H1 (cell line): ENCODE measurements around the gene VPS18. TPM values are rescaled to one million over a fixed set of nuclear protein-coding genes. Genes with fewer than 3 reads are reported as not detected.

Experiments
- CTCF ChIA-PET: fragments of 300-600 bp; sonication (Branson Sonifier 250); formaldehyde crosslinking; loops from one replicate; lab custom pipeline; 2021; ENCODE audit not compliant: partially characterized antibody; lab: Charles Lee
- POLR2A ChIA-PET: fragments of 300-600 bp; sonication (Branson Sonifier 250); formaldehyde crosslinking; loops from one replicate; lab custom pipeline; 2021; ENCODE audit warnings: inconsistent platforms; ENCODE audit not compliant: partially characterized antibody; lab: Charles Lee
- DNase-seq, 2 experiments: peaks; one replicate each; pipeline versions ENCODE4 v3.0.0 to v3.0.0-alpha.2; 2010 to 2022; ENCODE audit warnings: low spot score in 2 of 2, low read depth in 1 of 2, mixed read lengths in 1 of 2
- FAIRE-seq: peaks from 2 replicates; lab custom pipeline; 2011; peaks lifted over from hg19 to GRCh38; lab: Jason Lieb, UNC
- H2AFZ ChIP-seq: 2 replicates; pipeline ENCODE4 v1.8.1; 2012; ENCODE audit warnings: low read length, inconsistent platforms
- H2AK5ac ChIP-seq: 2 replicates; pipeline ENCODE4 v1.6.1; 2013; ENCODE audit warnings: low read depth, low read length
- H2BK120ac ChIP-seq: replicated peaks from 2 replicates; pipeline ENCODE3; 2013; ENCODE audit warnings: low read depth, low read length, inconsistent platforms
- H2BK12ac ChIP-seq: 2 replicates; pipeline ENCODE4 v1.6.1; 2013; ENCODE audit warnings: low read depth, low read length
- H2BK15ac ChIP-seq: 2 replicates; pipeline ENCODE4 v1.6.1; 2013; ENCODE audit warnings: low read length
- H2BK20ac ChIP-seq: 2 replicates; pipeline ENCODE4 v1.6.1; 2013; ENCODE audit warnings: low read length
- H2BK5ac ChIP-seq: 2 replicates; pipeline ENCODE4 v1.6.1; 2013; ENCODE audit warnings: low read depth, low read length
- H3K14ac ChIP-seq: 2 replicates; pipeline ENCODE4 v1.6.1; 2013; ENCODE audit warnings: inconsistent platforms; ENCODE audit not compliant: insufficient read length
- H3K18ac ChIP-seq: 2 replicates; pipeline ENCODE4 v1.6.1; 2013; ENCODE audit warnings: low read length; ENCODE audit errors: extremely low read depth
- H3K23ac ChIP-seq: 2 replicates; pipeline ENCODE4 v1.6.1; 2013; ENCODE audit warnings: inconsistent platforms; ENCODE audit not compliant: insufficient read length
- H3K23me2 ChIP-seq: 2 replicates; pipeline ENCODE4 v1.6.1; 2013; ENCODE audit warnings: low read depth, low read length
- H3K27ac ChIP-seq: 2 replicates; pipeline ENCODE4 v1.6.1; 2011; ENCODE audit warnings: low read depth, low read length, inconsistent platforms
- H3K27me3 ChIP-seq, 4 experiments: replicated peaks in 1 of 4; 1 replicate in 1 of 4; 2 replicates in 3 of 4; pipeline versions ENCODE4 v1.6.1 to v1.8.1; 2011 to 2013; ENCODE audit warnings: low read length in 3 of 4, mild to moderate bottlenecking in 3 of 4, inconsistent platforms in 2 of 4, mixed read lengths in 2 of 4, moderate library complexity in 1 of 4; ENCODE audit not compliant: control insufficient read depth in 3 of 4, insufficient read depth in 3 of 4; ENCODE audit errors: extremely low read depth in 1 of 4
- H3K36me3 ChIP-seq, 4 experiments: 2 replicates each; pipeline versions ENCODE4 v1.6.1 to v1.8.1; 2011 to 2013; ENCODE audit warnings: mild to moderate bottlenecking in 4 of 4, low read length in 3 of 4, moderate library complexity in 2 of 4, control low read depth in 1 of 4, inconsistent platforms in 1 of 4; ENCODE audit not compliant: insufficient read depth in 4 of 4, control insufficient read depth in 2 of 4
- H3K4ac ChIP-seq: replicated peaks from 2 replicates; pipeline ENCODE3; 2013; ENCODE audit warnings: low read length, low read depth, mixed read lengths, inconsistent platforms; ENCODE audit not compliant: insufficient read length
- H3K4me1 ChIP-seq, 4 experiments: replicated peaks in 1 of 4; 1 replicate in 1 of 4; 2 replicates in 3 of 4; pipeline versions ENCODE4 v1.6.1 to v1.8.1; 2011 to 2013; ENCODE audit warnings: low read length in 3 of 4, inconsistent platforms in 2 of 4, mixed read lengths in 1 of 4; ENCODE audit not compliant: insufficient read depth in 4 of 4, control insufficient read depth in 3 of 4
- H3K4me2 ChIP-seq, 2 experiments: 2 replicates each; pipeline versions ENCODE4 v1.6.1 to v1.8.1; 2011 to 2013; ENCODE audit warnings: low read depth in 2 of 2, low read length in 2 of 2, control low read depth in 1 of 2, inconsistent platforms in 1 of 2, mild to moderate bottlenecking in 1 of 2; ENCODE audit not compliant: insufficient read depth in 1 of 2
- H3K4me3 ChIP-seq, 4 experiments: fragments of 200-600, 300-600 bp in 1 of 4; sonication (generic), shearing (Covaris generic), sonication (Bioruptor Twin) in 1 of 4; 2 replicates each; pipeline versions ENCODE4 v1.5.1 to v1.8.1; 2011 to 2016; ENCODE audit warnings: low read length in 4 of 4, low read depth in 3 of 4, control low read depth in 2 of 4, inconsistent platforms in 2 of 4, mild to moderate bottlenecking in 2 of 4, mixed read lengths in 1 of 4, moderate library complexity in 1 of 4; ENCODE audit not compliant: insufficient read depth in 2 of 4; ENCODE audit errors: extremely low read depth in 1 of 4
- H3K56ac ChIP-seq: replicated peaks from 2 replicates; pipeline ENCODE3; 2013; ENCODE audit warnings: low read depth, mild to moderate bottlenecking, mixed read lengths, low read length, inconsistent platforms; ENCODE audit not compliant: insufficient read length
- H3K79me1 ChIP-seq: 2 replicates; pipeline ENCODE4 v1.6.1; 2013; ENCODE audit warnings: low read depth, low read length, control low read depth
- H3K79me2 ChIP-seq, 2 experiments: 2 replicates each; pipeline versions ENCODE4 v1.6.1 to v1.8.1; 2012 to 2013; ENCODE audit warnings: low read length in 2 of 2, mild to moderate bottlenecking in 2 of 2, inconsistent platforms in 1 of 2; ENCODE audit not compliant: insufficient read depth in 2 of 2, control insufficient read depth in 1 of 2
- H3K9ac ChIP-seq, 4 experiments: replicated peaks in 1 of 4; 1 replicate in 1 of 4; 2 replicates in 3 of 4; pipeline versions ENCODE4 v1.6.1 to v1.8.1; 2011 to 2013; ENCODE audit warnings: low read depth in 3 of 4, low read length in 3 of 4, control low read depth in 2 of 4, mild to moderate bottlenecking in 2 of 4, moderate library complexity in 2 of 4, inconsistent platforms in 1 of 4; ENCODE audit errors: extremely low read depth in 1 of 4
- H3K9me3 ChIP-seq, 2 experiments: 2 replicates each; pipeline versions ENCODE4 v1.6.1 to v1.8.1; 2012 to 2013; ENCODE audit warnings: mild to moderate bottlenecking in 2 of 2, moderate library complexity in 2 of 2, control low read depth in 1 of 2, inconsistent platforms in 1 of 2, low read depth in 1 of 2, low read length in 1 of 2, mixed read lengths in 1 of 2; ENCODE audit not compliant: insufficient read depth in 2 of 2
- H4K20me1 ChIP-seq, 2 experiments: replicated peaks in 1 of 2; 2 replicates each; pipeline versions ENCODE3 to v1.8.1; 2011 to 2013; ENCODE audit warnings: inconsistent platforms in 2 of 2, low read length in 2 of 2, mild to moderate bottlenecking in 1 of 2; ENCODE audit not compliant: insufficient read depth in 2 of 2, control insufficient read depth in 1 of 2
- H4K5ac ChIP-seq: 2 replicates; pipeline ENCODE4 v1.6.1; 2013; ENCODE audit warnings: low read length, low read depth, mixed read lengths, inconsistent platforms; ENCODE audit not compliant: insufficient read length
- H4K8ac ChIP-seq: 2 replicates; pipeline ENCODE4 v1.8.0; 2013; ENCODE audit warnings: mild to moderate bottlenecking, moderate library complexity, low read length, inconsistent platforms; ENCODE audit not compliant: insufficient read depth; ENCODE audit errors: extremely low read depth
- H4K91ac ChIP-seq: replicated peaks from 2 replicates; pipeline ENCODE3; 2013; ENCODE audit warnings: low read length, mixed read lengths, inconsistent platforms; ENCODE audit not compliant: insufficient read length
- BRCA1 ChIP-seq: IDR thresholded peaks from 2 replicates; pipeline ENCODE4 v1.6.1; 2012; ENCODE audit warnings: low read depth, low read length, improper control_type of control experiment
- CEBPB ChIP-seq: IDR thresholded peaks from 2 replicates; pipeline ENCODE4 v1.6.1; 2012; ENCODE audit warnings: low read depth, low read length
- EGR1 ChIP-seq: IDR thresholded peaks from 2 replicates; pipeline ENCODE4 v1.6.1; 2011; ENCODE audit warnings: low read depth, low read length, borderline replicate concordance
- FOSL1 ChIP-seq: IDR thresholded peaks from 2 replicates; pipeline ENCODE4 v1.6.1; 2011; ENCODE audit warnings: mild to moderate bottlenecking, low read depth, low read length, moderate library complexity; ENCODE audit not compliant: insufficient read depth
- POLR2A ChIP-seq, 2 experiments: IDR thresholded peaks; 1 replicate in 1 of 2; 2 replicates in 1 of 2; pipeline ENCODE4 v1.6.1; 2011; ENCODE audit warnings: low read depth in 2 of 2, low read length in 2 of 2, mild to moderate bottlenecking in 2 of 2; ENCODE audit errors: control extremely low read depth in 1 of 2
- POU5F1 ChIP-seq: IDR thresholded peaks from 2 replicates; pipeline ENCODE4 v1.6.1; 2011; ENCODE audit warnings: low read depth, mild to moderate bottlenecking, low read length, moderate library complexity
- WGBS, 2 experiments: shearing (Covaris generic) in 1 of 2; methylation state at CpG; one replicate each; pipeline versions ENCODE4 v1.1.6 to v1.1.7; 2013 to 2015; ENCODE audit warnings: low lambda C conversion rate in 2 of 2, mixed read lengths in 2 of 2, inconsistent platforms in 1 of 2, low coverage in 1 of 2, missing lambda C conversion rate in 1 of 2; ENCODE audit not compliant: insufficient replicate concordance in 2 of 2, insufficient coverage in 1 of 2, insufficient read length in 1 of 2; ENCODE audit errors: extremely low coverage in 1 of 2, missing lambda C conversion rate in 1 of 2; 5-methylcytosine and 5-hydroxymethylcytosine counted together
- polyA plus RNA-seq, 7 experiments: library from polyadenylated mRNA; depleted of rRNA in 3 of 7; stranded (reverse) in 5 of 7; unstranded in 2 of 7; fragments of >200 nt in 5 of 7; fragments of 200-250 nt in 2 of 7; gene quantifications; 1 replicate in 5 of 7; 2 replicates in 1 of 7; 4 replicates in 1 of 7; pipeline versions ENCODE4 v1.2.1 to v1.2.3, GENCODE V29; 2011 to 2013; ENCODE audit warnings: missing spikeins in 2 of 7, mixed read lengths in 2 of 7
- total RNA-seq: library from RNA; stranded (reverse); fragmentation: NEBNext Ultra II Directional; extraction: Animal tissue kit (Norgen Biotek cat#: 25700); gene quantifications from 2 replicates; pipeline ENCODE4 v1.2.1, GENCODE V29; 2021
- TF ChIP-seq, protein P1 (sequence below), 3 experiments: IDR thresholded peaks; 1 replicate in 2 of 3; 2 replicates in 1 of 3; pipeline versions ENCODE4 v1.5.1 to v1.6.1; 2011; ENCODE audit warnings: low read length in 3 of 3, mild to moderate bottlenecking in 3 of 3, inconsistent platforms in 2 of 3, low read depth in 1 of 3, moderate library complexity in 1 of 3; ENCODE audit not compliant: insufficient read depth in 1 of 3; ENCODE audit errors: control extremely low read depth in 1 of 3
- TF ChIP-seq, protein P2 (sequence below): IDR thresholded peaks from 2 replicates; pipeline ENCODE4 v1.6.1; 2012; ENCODE audit warnings: low read length, inconsistent platforms
- TF ChIP-seq, protein P3 (sequence below): IDR thresholded peaks from 2 replicates; pipeline ENCODE4 v1.6.1; 2012; ENCODE audit warnings: inconsistent platforms

VPS18 gene
- total and polyA plus RNA-seq, 2 of the 8 experiments (the other 6 are each of a cell fraction or from before 2014, with no cell fraction given) = 28.9 to 32.7 TPM

DNA sequence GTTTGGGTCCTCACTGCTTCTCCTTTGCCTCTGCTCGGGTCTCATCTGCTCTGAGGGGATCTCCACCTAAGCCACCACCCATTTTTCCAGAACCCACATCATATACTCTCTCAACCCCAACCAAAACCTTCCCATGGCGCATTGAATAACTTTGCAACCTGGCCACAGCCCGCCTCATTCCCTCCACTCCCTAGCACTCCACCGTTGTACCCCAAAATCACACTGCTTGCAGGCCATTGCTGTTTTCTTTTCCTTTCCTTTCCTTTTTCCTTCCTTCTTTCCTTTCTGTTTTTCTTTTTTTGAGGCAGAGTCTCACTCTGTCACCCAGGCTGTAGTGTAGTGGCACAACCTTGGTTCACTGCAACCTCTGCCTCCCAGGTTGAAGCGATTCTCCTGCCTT, 3.1 kb upstream of the VPS18 start:
- H4K91ac ChIP-seq = no peak overlapping the region
- no peak for FAIRE-seq
- 87% methylated on average over 5 of the region's 5 CpGs; no CpG with 5 or more reads in 1 of the 2 experiments for WGBS, 2 experiments
- TF ChIP-seq, protein P1, sequence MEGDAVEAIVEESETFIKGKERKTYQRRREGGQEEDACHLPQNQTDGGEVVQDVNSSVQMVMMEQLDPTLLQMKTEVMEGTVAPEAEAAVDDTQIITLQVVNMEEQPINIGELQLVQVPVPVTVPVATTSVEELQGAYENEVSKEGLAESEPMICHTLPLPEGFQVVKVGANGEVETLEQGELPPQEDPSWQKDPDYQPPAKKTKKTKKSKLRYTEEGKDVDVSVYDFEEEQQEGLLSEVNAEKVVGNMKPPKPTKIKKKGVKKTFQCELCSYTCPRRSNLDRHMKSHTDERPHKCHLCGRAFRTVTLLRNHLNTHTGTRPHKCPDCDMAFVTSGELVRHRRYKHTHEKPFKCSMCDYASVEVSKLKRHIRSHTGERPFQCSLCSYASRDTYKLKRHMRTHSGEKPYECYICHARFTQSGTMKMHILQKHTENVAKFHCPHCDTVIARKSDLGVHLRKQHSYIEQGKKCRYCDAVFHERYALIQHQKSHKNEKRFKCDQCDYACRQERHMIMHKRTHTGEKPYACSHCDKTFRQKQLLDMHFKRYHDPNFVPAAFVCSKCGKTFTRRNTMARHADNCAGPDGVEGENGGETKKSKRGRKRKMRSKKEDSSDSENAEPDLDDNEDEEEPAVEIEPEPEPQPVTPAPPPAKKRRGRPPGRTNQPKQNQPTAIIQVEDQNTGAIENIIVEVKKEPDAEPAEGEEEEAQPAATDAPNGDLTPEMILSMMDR (IDR thresholded peaks at IDR 0.05; ENCODE audit: control extremely low read depth in 1 of 3, insufficient read depth in 1 of 3, low read depth in 1 of 3, low read length in 3 of 3) = no peak
- no peak for TF ChIP-seq CEBPB
- TF ChIP-seq POU5F1 = no peak
- TF ChIP-seq, protein P2, sequence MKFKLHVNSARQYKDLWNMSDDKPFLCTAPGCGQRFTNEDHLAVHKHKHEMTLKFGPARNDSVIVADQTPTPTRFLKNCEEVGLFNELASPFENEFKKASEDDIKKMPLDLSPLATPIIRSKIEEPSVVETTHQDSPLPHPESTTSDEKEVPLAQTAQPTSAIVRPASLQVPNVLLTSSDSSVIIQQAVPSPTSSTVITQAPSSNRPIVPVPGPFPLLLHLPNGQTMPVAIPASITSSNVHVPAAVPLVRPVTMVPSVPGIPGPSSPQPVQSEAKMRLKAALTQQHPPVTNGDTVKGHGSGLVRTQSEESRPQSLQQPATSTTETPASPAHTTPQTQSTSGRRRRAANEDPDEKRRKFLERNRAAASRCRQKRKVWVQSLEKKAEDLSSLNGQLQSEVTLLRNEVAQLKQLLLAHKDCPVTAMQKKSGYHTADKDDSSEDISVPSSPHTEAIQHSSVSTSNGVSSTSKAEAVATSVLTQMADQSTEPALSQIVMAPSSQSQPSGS = no peak
- no peak for TF ChIP-seq POLR2A (IDR thresholded peaks at IDR 0.05; ENCODE audit: control extremely low read depth in 1 of 2, low read depth in 2 of 2, low read length in 2 of 2)
- TF ChIP-seq FOSL1 = no peak
- no peak for TF ChIP-seq BRCA1
- no peak for TF ChIP-seq EGR1
- TF ChIP-seq, protein P3, sequence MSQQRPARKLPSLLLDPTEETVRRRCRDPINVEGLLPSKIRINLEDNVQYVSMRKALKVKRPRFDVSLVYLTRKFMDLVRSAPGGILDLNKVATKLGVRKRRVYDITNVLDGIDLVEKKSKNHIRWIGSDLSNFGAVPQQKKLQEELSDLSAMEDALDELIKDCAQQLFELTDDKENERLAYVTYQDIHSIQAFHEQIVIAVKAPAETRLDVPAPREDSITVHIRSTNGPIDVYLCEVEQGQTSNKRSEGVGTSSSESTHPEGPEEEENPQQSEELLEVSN = no peak

More for the DNA sequence above, 3.1 kb upstream of the VPS18 start:
- no peak overlapping the region for H3K4ac ChIP-seq
- H3K4me1 ChIP-seq = peaks cover 3 to 14% (median 7%) of the 10 kb centered on the region in 4 experiments; a peak in 6 of 7 replicates
- CTCF ChIA-PET = interaction anchor here (0.7 to 3.1 kb wide), 16 partner anchors 11 to 189 kb away, joined by 3 to 26 read pairs (median 4); no protein-coding TSS in a partner anchor
- H2BK20ac ChIP-seq = no peak overlapping the region
- no peak overlapping the region for H2AFZ ChIP-seq
- H4K20me1 ChIP-seq = peaks cover 0 to 2% of the 10 kb centered on the region in 2 experiments
- H3K23ac ChIP-seq = no peak overlapping the region
- H2BK120ac ChIP-seq = no peak overlapping the region
- H3K79me1 ChIP-seq = peaks cover 3% of the 10 kb centered on the region; the same call in 1 of the 2 replicates
- peaks cover 0 to 4% (median 0%) of the 10 kb centered on the region in 4 experiments; a peak in 2 of 8 replicates for H3K36me3 ChIP-seq
- no peak overlapping the region for H3K4me3 ChIP-seq
- no peak overlapping the region for H2BK12ac ChIP-seq
- no peak overlapping the region for H4K5ac ChIP-seq
- no peak overlapping the region for H2AK5ac ChIP-seq
- H3K9me3 ChIP-seq = no peaks in the 10 kb centered on the region
- no peak overlapping the region for H3K4me2 ChIP-seq
- H3K56ac ChIP-seq = no peak overlapping the region
- H3K23me2 ChIP-seq = peaks cover 5% of the 10 kb centered on the region; the same call in 1 of the 2 replicates
- H3K14ac ChIP-seq = no peak overlapping the region
- POLR2A ChIA-PET = interaction anchor here (1.1 to 5.0 kb wide), 5 partner anchors 10 to 144 kb away, joined by 3 to 39 read pairs (median 3); no protein-coding TSS in a partner anchor
- no peak for DNase-seq
- H3K18ac ChIP-seq = no peak overlapping the region
- no peak overlapping the region for H3K27ac ChIP-seq
- peaks cover 0 to 12% of the 10 kb centered on the region in 2 experiments; a peak in 3 of 4 replicates for H3K79me2 ChIP-seq
- no peak overlapping the region for H3K9ac ChIP-seq
- H2BK5ac ChIP-seq = no peak overlapping the region
- H4K8ac ChIP-seq = no peak overlapping the region
- H2BK15ac ChIP-seq = no peak overlapping the region
- peaks cover 0 to 8% (median 2%) of the 10 kb centered on the region in 4 experiments; a peak in 3 of 7 replicates for H3K27me3 ChIP-seq
